NCI-H146 treated with DMSO at 0.1 percent for 48 hours (cell line): ENCODE measurements around the gene USP25.

Experiments
- DNase-seq: peaks from one replicate; lab custom pipeline; 2025; ENCODE audit not compliant: unreplicated experiment; lab: John Stamatoyannopoulos, UW

Gene USP25

GRCh38 chr21:15729674-15730483, at the start of gene USP25:
Gene USP25 (plus strand): TSS chr21:15729982. CDS start chr21:15730394, 412 bp downstream.
- peak; percentile 24 for DNase-seq

GRCh38 chr21:15682186-15682895, 47.4 kb upstream of the USP25 start:
- DNase-seq: no peak

GRCh38 chr21:15682977-15683376, 46.8 kb upstream of the USP25 start:
- DNase-seq: no peak

- no peak for DNase-seq
Measured at GRCh38 chr21:15686506-15686905, 43.3 kb upstream of the USP25 start.

GRCh38 chr21:15687208-15687607, 42.6 kb upstream of the USP25 start:
- no peak for DNase-seq

GRCh38 chr21:15688016-15688415, 41.8 kb upstream of the USP25 start:
- DNase-seq: no peak

GRCh38 chr21:15688809-15689208, 41.0 kb upstream of the USP25 start:
- no peak for DNase-seq

- DNase-seq: no peak
Measured at GRCh38 chr21:15692711-15693110, 37.1 kb upstream of the USP25 start.

- DNase-seq: no peak
Measured at GRCh38 chr21:15695241-15695640, 34.5 kb upstream of the USP25 start.

GRCh38 chr21:15701830-15702229, 28.0 kb upstream of the USP25 start:
- no peak for DNase-seq

GRCh38 chr21:15703932-15704331, 25.9 kb upstream of the USP25 start:
- DNase-seq: no peak

- DNase-seq: no peak
Measured at GRCh38 chr21:15706696-15707095, 23.1 kb upstream of the USP25 start.

GRCh38 chr21:15713412-15713811, 16.4 kb upstream of the USP25 start:
- no peak for DNase-seq

- no peak for DNase-seq
Measured at GRCh38 chr21:15718711-15719110, 11.1 kb upstream of the USP25 start.

- DNase-seq: no peak
Measured at GRCh38 chr21:15719976-15720375, 9.8 kb upstream of the USP25 start.

GRCh38 chr21:15722591-15723324, 7.0 kb upstream of the USP25 start:
- no peak for DNase-seq

- DNase-seq: no peak
Measured at GRCh38 chr21:15725949-15726348, 3.8 kb upstream of the USP25 start.

GRCh38 chr21:15728046-15728445, 1.7 kb upstream of the USP25 start:
- DNase-seq: no peak

GRCh38 chr21:15729346-15729673, 472 bp upstream of the USP25 start:
- no peak for DNase-seq

GRCh38 chr21:15730484-15731242, 881 bp downstream of the USP25 start:
- no peak for DNase-seq

GRCh38 chr21:15731243-15731613, 1.4 kb downstream of the USP25 start:
- no peak for DNase-seq
